Activated CD8-positive, alpha-beta memory T cell treated with anti-CD3 and anti-CD28 coated beads for 1 hour (primary cell): ENCODE data around the gene SLC12A1.

ENCODE experiments used
- DNase-seq, 2 donors: peaks; one replicate each; pipeline ENCODE4 v3.0.0-alpha.2; 2020; ENCODE audit warnings: low read depth in 1 of 2; ENCODE audit errors: extremely low read depth in 1 of 2

SLC12A1 gene

GRCh38 chr15:48242015-48242414 is 35.9 kb downstream of the SLC12A1 start:
- DNase-seq, result no peak

DNA sequence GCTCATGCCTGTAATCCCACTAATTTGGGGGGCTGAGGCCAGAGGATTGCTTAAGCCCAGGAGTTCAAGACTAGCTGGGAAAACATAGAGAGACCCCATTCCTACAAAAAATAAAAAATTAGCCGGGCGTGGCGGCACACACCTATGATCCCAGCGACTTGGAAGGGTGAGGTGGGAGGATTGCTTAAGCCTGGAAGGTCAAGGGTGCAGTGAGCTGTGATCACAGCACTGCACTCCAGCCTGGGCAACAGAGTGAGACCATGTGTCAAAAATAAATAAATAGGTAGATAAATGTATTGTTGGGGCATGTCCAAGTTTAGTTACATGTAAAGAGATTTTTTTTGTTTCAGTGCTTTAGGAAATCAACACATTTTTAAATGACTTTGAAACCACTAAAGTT is 36.4 kb downstream of the SLC12A1 start:
- DNase-seq, result no peak

DNA sequence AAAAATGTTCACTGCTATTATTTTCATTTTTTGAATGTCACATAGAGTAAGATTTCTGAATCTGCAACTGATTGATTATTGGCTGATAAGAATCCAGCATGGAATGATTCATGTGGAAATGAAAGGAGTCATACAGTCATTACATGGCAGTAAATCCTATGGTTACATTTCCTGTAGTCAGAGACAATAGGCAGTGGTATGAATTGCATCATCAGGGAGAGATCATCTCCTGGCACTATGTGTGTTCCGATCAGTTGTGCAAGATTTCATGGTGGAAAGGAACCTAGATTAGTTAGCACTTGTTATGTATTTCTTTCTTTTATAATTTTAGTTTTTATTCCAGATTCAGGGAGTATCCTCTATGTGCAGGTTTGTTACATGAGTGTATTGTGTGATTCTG is 38.8 kb downstream of the SLC12A1 start:
- DNase-seq, result no peak

GRCh38 chr15:48248414-48248813 is 42.3 kb downstream of the SLC12A1 start:
- no peak for DNase-seq

- DNase-seq, result no peak
Measured at GRCh38 chr15:48250640-48251076, 44.6 kb downstream of the SLC12A1 start.

GRCh38 chr15:48253172-48253571 is 47.1 kb downstream of the SLC12A1 start:
- DNase-seq, result no peak

DNA sequence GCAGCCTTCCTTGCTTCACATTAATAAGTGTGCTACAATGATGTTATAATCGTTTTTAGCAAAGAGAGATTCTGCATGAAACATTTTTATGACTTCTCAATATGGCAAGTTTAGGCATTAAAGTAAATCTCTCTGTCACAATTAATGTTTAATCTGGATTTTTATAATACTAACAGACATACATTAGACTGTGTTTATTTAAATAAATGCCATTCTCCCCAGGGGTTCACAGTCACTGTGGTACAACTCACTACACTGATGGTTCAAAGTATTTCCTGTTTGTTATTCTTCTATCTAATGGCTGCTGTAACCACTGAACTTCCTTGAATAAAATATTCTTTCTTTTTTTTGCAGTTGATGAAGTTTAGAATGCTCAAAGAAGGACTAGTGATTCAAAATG is 59.0 kb downstream of the SLC12A1 start:
- DNase-seq, result no peak

- no peak for DNase-seq
Measured at GRCh38 chr15:48266024-48266689, 60.1 kb downstream of the SLC12A1 start.

DNA sequence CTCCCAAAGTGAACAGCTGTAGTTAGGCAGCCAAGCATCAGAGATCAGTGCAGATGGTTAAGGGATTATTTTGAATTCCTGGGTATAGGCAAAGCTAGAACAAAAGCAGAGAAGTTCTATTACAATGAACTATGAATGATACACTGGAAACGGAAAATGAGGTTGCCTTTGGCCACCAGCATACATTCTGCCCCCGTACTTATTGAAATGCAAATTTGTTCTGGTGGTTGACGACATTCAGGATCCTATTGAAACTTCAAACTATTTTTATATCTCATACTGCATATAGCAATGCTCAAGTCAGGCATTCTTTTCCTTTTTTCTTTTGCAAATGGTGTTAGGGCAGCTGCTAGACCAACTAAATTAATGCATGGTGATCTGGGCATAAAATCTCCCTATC is 61.7 kb downstream of the SLC12A1 start:
- no peak for DNase-seq

- DNase-seq, result no peak
Measured at GRCh38 chr15:48273049-48273448, 66.9 kb downstream of the SLC12A1 start.

DNA sequence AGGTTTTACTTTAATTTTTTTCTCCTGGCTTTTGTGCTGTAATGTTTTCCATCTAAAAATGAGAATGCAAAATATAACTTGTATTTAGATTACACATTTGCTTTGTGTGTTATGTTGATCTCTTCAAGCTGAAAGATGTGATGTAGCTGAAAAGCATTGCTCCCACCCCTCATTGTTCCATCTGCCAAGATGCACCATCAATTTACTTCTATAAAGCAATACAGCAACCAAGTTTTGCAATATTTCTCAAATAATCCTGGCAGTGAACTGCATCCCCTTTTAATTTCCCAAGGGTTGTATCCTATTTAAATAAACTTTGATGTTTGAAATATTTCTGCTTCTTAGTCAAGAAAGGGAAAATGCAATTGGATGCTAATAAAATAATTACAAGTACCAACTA is 72.6 kb downstream of the SLC12A1 start:
- no peak for DNase-seq

DNA sequence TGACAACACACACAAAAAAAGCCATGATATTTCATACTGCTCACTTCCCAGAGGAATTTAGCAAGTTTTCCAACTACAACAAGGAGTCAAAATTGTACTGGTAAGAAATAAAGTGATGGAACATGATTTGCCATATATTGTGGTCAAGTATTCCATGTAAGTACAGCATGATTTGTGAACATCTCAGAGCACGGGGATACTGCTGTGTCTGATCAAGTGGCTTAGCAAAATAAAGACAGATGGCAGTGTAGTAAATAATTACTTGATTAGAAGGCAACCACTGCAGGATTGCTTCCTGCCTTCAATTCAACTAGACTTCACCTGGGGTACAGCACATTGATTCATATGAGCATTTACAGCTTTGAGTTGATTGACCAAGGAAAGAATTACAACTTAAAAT is 73.5 kb downstream of the SLC12A1 start:
- DNase-seq, result no peak

GRCh38 chr15:48281674-48282073 is 75.6 kb downstream of the SLC12A1 start:
- no peak for DNase-seq

GRCh38 chr15:48282216-48282615 is 76.1 kb downstream of the SLC12A1 start:
- DNase-seq, result no peak

DNA sequence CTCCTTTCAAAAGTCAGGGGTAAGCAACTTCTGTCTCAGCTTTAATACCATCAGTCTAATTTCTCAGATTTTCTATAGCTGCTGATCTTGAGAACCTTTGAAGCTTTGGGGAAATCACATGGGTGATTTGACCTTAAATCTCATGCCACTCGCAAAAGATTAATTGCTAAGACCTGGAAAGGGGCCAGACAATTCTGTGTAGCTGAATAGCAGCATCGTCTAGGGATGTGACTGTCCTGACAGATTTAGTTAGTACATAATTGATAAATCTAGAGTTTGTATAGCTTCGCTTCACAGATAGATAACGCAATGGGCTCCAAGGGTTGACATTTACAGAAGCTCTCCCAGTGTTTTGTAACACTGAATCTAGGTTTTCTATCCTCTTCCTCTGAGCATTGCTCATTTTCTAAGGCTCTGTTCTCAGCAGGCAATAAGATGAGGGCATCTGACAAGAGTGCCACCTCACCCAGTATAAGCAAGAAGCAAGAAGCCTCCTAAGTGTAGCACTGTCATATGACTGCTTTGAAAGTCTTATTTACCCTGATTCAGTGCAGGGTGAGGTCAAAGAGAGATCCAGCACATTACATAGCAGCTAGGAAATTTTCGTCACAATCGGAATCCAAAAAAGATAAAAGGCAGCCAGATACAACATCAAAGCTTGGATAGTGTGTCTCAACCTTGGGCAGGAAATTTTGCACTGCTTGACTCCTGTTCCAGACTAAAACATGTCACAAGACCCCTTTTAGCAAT is 77.5 kb downstream of the SLC12A1 start:
- DNase-seq, result no peak

DNA sequence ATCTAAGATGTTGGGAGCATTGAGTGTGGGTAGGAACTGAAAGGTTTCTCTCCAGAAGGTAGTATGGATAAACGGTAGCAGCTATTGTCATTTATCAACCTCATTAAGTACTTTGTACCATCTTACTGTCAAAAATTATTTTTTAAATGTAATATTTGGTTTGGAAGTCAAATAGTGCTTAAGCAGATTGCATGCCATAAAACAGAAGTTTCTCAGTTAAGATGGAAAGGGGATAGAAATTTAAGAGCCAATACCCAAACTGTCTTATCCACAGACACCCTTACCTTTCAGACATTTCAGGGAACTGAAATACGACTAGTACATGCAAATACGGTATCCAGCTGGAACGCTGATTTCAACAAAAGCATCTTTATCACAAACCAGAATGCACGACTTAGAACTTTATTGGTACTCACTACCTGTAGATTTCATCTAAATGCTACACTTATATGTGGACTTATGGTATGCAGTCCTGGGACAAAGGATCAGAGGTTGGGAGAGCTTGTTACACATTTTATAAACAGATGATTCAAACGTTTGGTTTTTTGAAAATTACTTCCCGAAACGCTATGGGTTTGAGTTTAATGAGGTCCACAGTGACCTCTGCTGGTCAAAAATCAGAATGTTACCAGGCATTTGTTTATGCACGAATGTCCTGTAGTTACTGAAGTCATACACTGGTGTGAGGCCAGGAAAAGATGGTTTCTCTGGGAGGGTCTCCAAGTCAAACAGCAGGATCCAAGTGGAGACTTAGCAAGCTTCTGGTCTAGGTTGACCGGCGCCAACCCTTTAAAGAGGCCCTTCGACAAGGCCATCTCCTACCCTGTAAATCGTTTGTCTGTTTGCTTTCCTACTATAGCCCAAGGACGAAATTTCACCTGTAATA is 79.5 kb downstream of the SLC12A1 start:
- DNase-seq, result no peak

DNA sequence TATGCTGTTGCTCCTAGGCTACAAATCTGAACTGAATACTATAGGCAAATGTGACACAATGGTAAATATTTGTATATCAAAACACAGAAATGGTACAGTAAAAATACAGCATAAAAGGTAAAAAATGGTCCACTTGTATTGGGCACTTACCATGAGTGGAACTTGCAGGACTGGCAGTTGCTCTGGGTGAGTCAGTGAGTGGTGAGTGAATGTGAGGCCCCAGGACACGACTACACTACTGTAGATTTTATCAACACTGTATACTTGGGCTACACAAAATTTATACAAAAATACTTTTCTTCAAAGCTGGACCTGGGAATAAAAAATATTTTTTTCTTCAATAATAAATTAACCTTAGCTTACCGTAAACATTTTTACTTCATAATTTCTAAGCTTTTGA is 83.5 kb downstream of the SLC12A1 start:
- no peak for DNase-seq

- DNase-seq, result no peak
Measured at GRCh38 chr15:48292458-48292857, 86.4 kb downstream of the SLC12A1 start.

- DNase-seq, result no peak
Measured at GRCh38 chr15:48297668-48298067, 91.6 kb downstream of the SLC12A1 start.

- DNase-seq, result no peak
Measured at GRCh38 chr15:48298914-48299313, 92.8 kb downstream of the SLC12A1 start.

GRCh38 chr15:48300038-48300437 is 93.9 kb downstream of the SLC12A1 start:
- no peak for DNase-seq

- DNase-seq, result no peak
Measured at GRCh38 chr15:48304398-48304797, 98.3 kb downstream of the SLC12A1 start.
